NCI-H1092 treated with DMSO at 0.1 percent for 48 hours (cell line): ENCODE results near the gene FOXL3.
"Not testable (repeated sequence)": the region's sequence is repeated elsewhere in the genome, so short reads cannot be mapped to it uniquely, and the experiment has no call there.

ENCODE experiments used
- DNase-seq: peaks from one replicate; lab custom pipeline; 2025; lab: John Stamatoyannopoulos, UW

Gene FOXL3

GRCh38 chr7:323410-323809 is 33.4 kb downstream of the FOXL3 start:
- DNase-seq, result no peak

- DNase-seq, result no peak
Measured at GRCh38 chr7:324011-324410, 34.0 kb downstream of the FOXL3 start.

GRCh38 chr7:325051-325798 is 35.3 kb downstream of the FOXL3 start:
- no peak for DNase-seq

- DNase-seq, result no peak
Measured at GRCh38 chr7:325811-326210, 35.8 kb downstream of the FOXL3 start.

GRCh38 chr7:326273-326672 is 36.3 kb downstream of the FOXL3 start:
- DNase-seq, result no peak

- no peak for DNase-seq
Measured at GRCh38 chr7:326809-327232, 36.9 kb downstream of the FOXL3 start.

- no peak for DNase-seq
Measured at GRCh38 chr7:327233-327931, 37.4 kb downstream of the FOXL3 start.

GRCh38 chr7:327991-328702 is 38.2 kb downstream of the FOXL3 start:
- DNase-seq, result no peak

- DNase-seq, result no peak
Measured at GRCh38 chr7:329691-330281, 39.8 kb downstream of the FOXL3 start.

GRCh38 chr7:330511-331230 is 40.7 kb downstream of the FOXL3 start:
- DNase-seq, result no peak

GRCh38 chr7:332020-332517 is 42.1 kb downstream of the FOXL3 start:
- DNase-seq, result peak; percentile 7

- peak; percentile 59 for DNase-seq
Measured at GRCh38 chr7:332646-333392, 42.8 kb downstream of the FOXL3 start.

GRCh38 chr7:333393-333764 is 43.4 kb downstream of the FOXL3 start:
- no peak for DNase-seq

- DNase-seq, result no peak
Measured at GRCh38 chr7:334618-335357, 44.8 kb downstream of the FOXL3 start.

- DNase-seq, result no peak
Measured at GRCh38 chr7:335358-336148, 45.6 kb downstream of the FOXL3 start.

GRCh38 chr7:336149-336533 is 46.2 kb downstream of the FOXL3 start:
- not testable (repeated sequence) for DNase-seq

- DNase-seq, result no peak
Measured at GRCh38 chr7:336810-337566, 47.0 kb downstream of the FOXL3 start.

- DNase-seq, result no peak
Measured at GRCh38 chr7:337567-337951, 47.6 kb downstream of the FOXL3 start.
